ENCODE measurements around the gene USP13. TPM values are rescaled to one million over a fixed set of nuclear protein-coding genes. Genes with fewer than 3 reads are reported as not detected.

Gene USP13
- total and polyA plus RNA-seq, 4 donors: 2.4 to 7.3 (median 4.2) TPM

GRCh38 chr3:179729981-179730380 lies 77.1 kb downstream of the USP13 start:
- Histone ChIP-seq H3K4me1 (ENCODE audit: control insufficient read depth in 4 of 4, insufficient read depth in 4 of 4, low read length in 3 of 4) (peaks cover 0 to 4% (median 0%) of the 10 kb centered on the region in 4 donors), H3K27ac (ENCODE audit: low read depth in 1 of 2, low read length in 2 of 2) (no peak overlapping the region), H3K36me3 (ENCODE audit: control insufficient read depth in 4 of 4, insufficient read depth in 3 of 4, low read depth in 1 of 4, low read length in 3 of 4) (peaks cover 3 to 10% (median 3%) of the 10 kb centered on the region in 4 donors), H3K4me3 (ENCODE audit: low read depth in 1 of 3, low read length in 3 of 3) (no peak overlapping the region), H3K27me3 (ENCODE audit: control insufficient read depth in 4 of 4, insufficient read depth in 4 of 4, low read length in 3 of 4) (no peaks in the 10 kb centered on the region), H3K9ac (ENCODE audit: low read depth in 1 of 2, low read length in 2 of 2) (no peak overlapping the region), H3K9me3 (ENCODE audit: control insufficient read depth in 4 of 4, low read length in 3 of 4) (no peaks in the 10 kb centered on the region)
- WGBS: 63% methylated on average over 2 of the region's 2 CpGs
- no peak for TF ChIP-seq MAX (IDR thresholded peaks at IDR 0.05)
- no peak for TF ChIP-seq EGR1 (IDR thresholded peaks at IDR 0.05; ENCODE audit: low read depth in 2 of 2)
- no peak for TF ChIP-seq FOXA2 (IDR thresholded peaks at IDR 0.05)
- no peak for TF ChIP-seq HNF4A (conservative IDR thresholded peaks at IDR 0.05)
- no peak for TF ChIP-seq NR2F2 (IDR thresholded peaks at IDR 0.05)
- TF ChIP-seq RAD21 (IDR thresholded peaks at IDR 0.05): no peak
- TF ChIP-seq CTCF (IDR thresholded peaks at IDR 0.05; ENCODE audit: low read depth, low read length, missing input control): no peak
- TF ChIP-seq GABPA (IDR thresholded peaks at IDR 0.05 in 1 of 2, conservative IDR thresholded peaks at IDR 0.05 in 1 of 2): no peak
- no peak for TF ChIP-seq TAF1 (conservative IDR thresholded peaks at IDR 0.05)
- no peak for TF ChIP-seq SP1 (IDR thresholded peaks at IDR 0.05)
- no peak for TF ChIP-seq JUND (IDR thresholded peaks at IDR 0.05)
- TF ChIP-seq HNF4G (IDR thresholded peaks at IDR 0.05): no peak
- TF ChIP-seq FOXA1 (IDR thresholded peaks at IDR 0.05): no peak
- no peak for TF ChIP-seq ZBTB33 (IDR thresholded peaks at IDR 0.05)
- TF ChIP-seq REST (IDR thresholded peaks at IDR 0.05): no peak
- TF ChIP-seq ATF3 (IDR thresholded peaks at IDR 0.05): no peak
- no peak for TF ChIP-seq YY1 (IDR thresholded peaks at IDR 0.05)
- TF ChIP-seq RXRA (IDR thresholded peaks at IDR 0.05): no peak
- no peak for DNase-seq (ENCODE audit: low spot score)
